HG03097 (cell line): ENCODE measurements around the gene ADAMTSL2.

Experiments used
- ATAC-seq: cut with Tn5 transposase; IDR thresholded peaks from one replicate; pipeline ENCODE4 v1.9.1; 2021; ENCODE audit not compliant: unreplicated experiment, low FRiP score

The ADAMTSL2 gene

GRCh38 chr9:133499132-133499891, 35.2 kb upstream of the ADAMTSL2 start:
- ATAC-seq: no peak

GRCh38 chr9:133499892-133500270, 34.6 kb upstream of the ADAMTSL2 start:
- ATAC-seq: no peak

- ATAC-seq: no peak
Measured at GRCh38 chr9:133502112-133502511, 32.4 kb upstream of the ADAMTSL2 start.

GRCh38 chr9:133505186-133505830, 29.2 kb upstream of the ADAMTSL2 start:
- no peak for ATAC-seq

DNA sequence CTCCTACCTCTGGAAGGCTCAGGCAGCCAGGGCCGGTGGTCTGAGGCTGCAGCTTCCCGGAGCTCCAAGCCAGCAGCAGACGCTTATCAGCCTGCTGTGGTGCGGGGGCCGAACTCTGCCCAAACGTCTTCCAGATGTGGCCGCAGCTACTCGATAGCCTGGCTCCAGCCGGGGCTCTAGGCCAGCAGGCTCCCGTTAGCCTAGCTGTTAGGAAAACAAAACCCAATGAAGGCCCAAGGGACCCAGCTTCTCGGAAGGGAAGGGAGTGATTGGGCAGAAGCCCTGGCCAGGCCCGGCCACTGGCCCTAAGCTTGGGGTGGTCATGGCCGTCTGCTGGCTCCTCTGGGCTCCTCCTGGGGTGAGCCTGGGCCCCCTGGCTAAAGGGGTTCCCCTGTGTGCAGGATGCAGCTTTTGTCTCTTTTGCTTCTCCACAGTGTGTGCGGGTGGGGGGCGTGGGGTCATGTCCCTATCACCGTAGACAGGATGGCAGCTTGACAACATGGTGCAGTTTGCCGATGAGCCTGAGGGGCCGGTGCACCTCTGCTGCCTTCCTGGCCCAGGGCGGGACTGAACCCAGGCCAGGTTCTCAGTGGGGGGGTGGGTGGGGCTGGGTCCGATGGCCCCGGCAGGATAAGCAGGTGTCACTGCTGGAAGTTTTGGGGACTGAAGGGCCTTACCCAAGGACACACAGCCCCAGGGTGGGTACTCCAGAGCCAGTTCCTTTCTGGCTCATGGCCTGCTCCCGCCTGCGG, 28.4 kb upstream of the ADAMTSL2 start:
- no peak for ATAC-seq

DNA sequence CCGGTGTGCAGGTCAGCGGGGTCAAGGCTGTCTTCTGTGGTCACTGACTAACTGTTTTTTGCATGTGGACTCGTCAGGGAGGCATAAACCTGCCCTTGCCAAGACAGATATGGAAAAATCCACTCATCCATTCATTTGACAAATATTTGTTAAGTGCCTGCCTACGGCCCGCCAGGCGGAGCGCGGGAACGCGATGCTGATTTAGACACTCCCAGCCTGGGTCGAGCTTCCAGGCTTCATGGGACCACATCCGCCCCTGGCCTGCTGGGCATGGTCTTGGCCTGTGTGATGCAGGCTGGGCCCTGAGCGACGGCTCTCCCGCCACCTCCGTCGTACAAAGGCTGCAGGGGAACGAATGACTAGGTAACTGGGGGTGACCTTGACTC, 27.9 kb upstream of the ADAMTSL2 start:
- ATAC-seq: no peak

DNA sequence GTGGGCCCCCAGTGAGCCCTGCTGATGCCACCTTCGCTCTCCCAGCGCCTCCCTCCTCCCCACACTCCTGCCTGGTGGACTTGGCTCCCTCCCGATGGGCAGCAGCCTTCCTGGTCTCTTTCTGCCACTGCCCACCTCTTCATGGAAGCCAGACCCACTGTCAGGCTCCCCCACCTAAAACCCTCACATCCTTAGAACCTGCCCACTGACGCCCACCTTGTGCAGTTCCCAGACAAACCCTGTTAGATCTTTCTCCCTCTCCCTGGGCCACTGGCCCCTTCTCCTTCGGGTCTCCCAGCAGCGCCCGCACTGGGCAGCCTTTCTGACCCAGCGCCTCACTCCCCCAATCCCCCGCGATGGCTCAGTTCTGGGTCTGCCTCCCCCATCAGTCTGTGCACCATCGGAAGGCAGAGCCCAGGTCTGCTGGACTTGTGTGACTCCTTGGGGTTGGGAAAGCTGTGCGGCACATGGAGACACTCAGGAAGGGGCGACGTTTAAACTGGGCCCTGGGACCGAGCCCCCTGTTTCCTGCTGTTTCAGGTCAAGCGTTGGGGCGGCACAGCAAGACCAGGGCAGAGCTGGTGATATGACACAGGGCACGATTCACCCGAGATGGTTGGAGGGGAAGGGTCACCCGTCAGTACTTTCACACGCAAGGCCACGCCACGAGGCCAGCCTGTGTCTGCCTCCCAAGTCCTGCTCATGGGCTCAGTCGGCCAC, 27.1 kb upstream of the ADAMTSL2 start:
- no peak for ATAC-seq

- no peak for ATAC-seq
Measured at GRCh38 chr9:133508046-133508445, 26.5 kb upstream of the ADAMTSL2 start.

GRCh38 chr9:133509179-133510083, 25.1 kb upstream of the ADAMTSL2 start:
- no peak for ATAC-seq

- ATAC-seq: no peak
Measured at GRCh38 chr9:133510926-133511505, 23.5 kb upstream of the ADAMTSL2 start.

DNA sequence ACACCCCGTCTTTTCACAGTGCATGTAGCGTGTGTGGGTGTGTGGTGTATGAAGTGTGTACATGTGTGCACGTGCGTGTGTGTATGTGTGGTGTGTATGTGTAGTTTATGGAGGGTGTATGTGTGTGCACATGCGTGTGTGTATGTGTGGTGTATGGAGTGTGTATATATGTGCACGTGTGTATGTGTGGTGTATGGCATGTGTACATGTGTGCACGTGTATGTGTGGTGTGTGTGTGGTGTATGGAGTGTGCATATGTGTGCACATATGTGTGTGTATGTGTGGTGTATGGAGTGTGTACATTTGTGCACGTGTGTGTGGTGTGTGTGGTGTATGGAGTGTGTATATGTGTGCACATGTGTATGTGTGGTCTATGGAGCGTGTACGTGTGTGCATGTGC, 22.9 kb upstream of the ADAMTSL2 start:
- ATAC-seq: no peak

- ATAC-seq: no peak
Measured at GRCh38 chr9:133512253-133513213, 22.0 kb upstream of the ADAMTSL2 start.

- no peak for ATAC-seq
Measured at GRCh38 chr9:133513214-133514100, 21.0 kb upstream of the ADAMTSL2 start.

DNA sequence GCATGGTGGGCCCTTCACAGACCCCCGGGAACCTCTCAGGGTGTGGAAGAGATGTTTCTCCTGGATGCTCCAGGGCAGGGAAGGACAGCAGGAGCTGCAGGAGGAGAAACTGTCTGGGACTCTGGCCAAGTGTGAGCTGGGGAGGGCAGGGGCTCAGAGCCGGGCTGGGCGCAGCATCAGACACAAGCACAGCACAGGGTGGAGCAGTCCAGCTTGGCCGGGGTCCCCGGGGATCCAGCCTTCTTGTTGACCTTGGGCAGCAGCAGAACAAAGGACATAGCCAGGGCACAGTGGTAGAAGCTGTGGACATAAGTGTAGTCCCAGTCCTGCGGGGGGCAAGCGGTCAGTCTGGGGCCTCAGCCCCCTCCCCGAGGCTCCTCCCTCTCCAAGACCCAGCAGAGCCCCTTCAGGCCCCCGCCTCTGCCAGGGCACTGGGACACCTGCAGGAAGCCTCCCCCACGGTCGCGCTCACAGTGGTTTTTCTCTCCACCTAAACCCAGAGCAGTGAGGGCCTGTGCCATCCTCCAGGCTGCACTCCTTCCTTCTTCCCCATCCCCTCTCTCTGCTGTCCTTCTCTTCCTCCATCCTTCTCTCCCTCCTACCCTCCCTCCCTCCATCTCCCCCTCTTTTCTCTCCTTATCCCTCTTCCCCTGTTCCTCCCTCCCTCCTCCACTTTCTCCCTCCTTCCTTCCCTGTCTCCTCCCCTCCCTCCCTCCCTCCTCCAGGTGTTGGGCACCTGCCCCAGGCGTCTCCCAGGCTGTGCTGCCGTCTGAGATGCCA, 19.9 kb upstream of the ADAMTSL2 start:
- ATAC-seq: no peak

DNA sequence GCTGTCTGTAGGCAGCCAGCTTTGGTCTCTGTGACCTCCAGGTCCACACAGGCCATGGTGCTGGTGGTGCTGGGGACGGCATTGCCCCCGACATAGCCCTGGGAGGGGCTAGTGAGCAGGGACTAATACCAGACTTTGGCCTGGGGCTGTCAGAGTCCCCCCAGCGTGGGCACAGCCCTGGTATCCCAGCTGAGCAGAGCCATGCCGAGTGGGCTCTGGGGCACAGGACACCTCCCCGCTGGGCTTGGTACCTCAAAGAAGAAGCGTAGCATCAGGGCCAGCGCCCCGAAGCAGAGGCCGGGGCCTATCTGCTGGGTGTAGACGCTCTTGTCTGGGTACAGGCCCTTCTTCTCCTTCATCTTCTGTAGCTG, 19.3 kb upstream of the ADAMTSL2 start:
- no peak for ATAC-seq

- no peak for ATAC-seq
Measured at GRCh38 chr9:133515615-133516255, 18.8 kb upstream of the ADAMTSL2 start.
